ENCODE measurements around the gene ARFGEF2. TPM values are rescaled to one million over a fixed set of nuclear protein-coding genes. Genes with fewer than 3 reads are reported as not detected.

The ARFGEF2 gene
- total RNA-seq, 1 donor from 2014 or later = 16.6 TPM

- H3K79me2 ChIP-seq (ENCODE audit: low read depth) = peaks cover 83% of the 10 kb centered on the region
- H3K4me3 Mint-ChIP-seq = no peak overlapping the region
- H3K36me3 ChIP-seq = no peaks in the 10 kb centered on the region
- no peaks in the 10 kb centered on the region for H3F3A ChIP-seq (ENCODE audit: low read depth)
- H3K9ac ChIP-seq = no peak overlapping the region
- H3K27ac ChIP-seq = no peak overlapping the region
- H3K4me2 ChIP-seq = no peak overlapping the region
- no peak overlapping the region for H2AFZ ChIP-seq (replicated peaks)
- no peaks in the 10 kb centered on the region for H3K9me3 ChIP-seq (ENCODE audit: low read depth)
- H3K27me3 Mint-ChIP-seq (ENCODE audit: insufficient read depth, low read depth) = no peaks in the 10 kb centered on the region
- peaks cover 2% of the 10 kb centered on the region for H3K9me3 Mint-ChIP-seq
- no peak for DNase-seq (ENCODE audit: low spot score)
- no peaks in the 10 kb centered on the region for H3K4me1 ChIP-seq
- H3K27me3 ChIP-seq = no peaks in the 10 kb centered on the region
- H4K20me1 ChIP-seq (ENCODE audit: low read depth) = peaks cover 17% of the 10 kb centered on the region
- no peak overlapping the region for H3K27ac Mint-ChIP-seq
- H3K4me3 ChIP-seq = no peak overlapping the region
- H3K4me1 Mint-ChIP-seq = peaks cover 3% of the 10 kb centered on the region
- peaks cover 6% of the 10 kb centered on the region for H3K36me3 Mint-ChIP-seq
- TF ChIP-seq CTCF (IDR thresholded peaks at IDR 0.05) = no peak
- no peak for TF ChIP-seq EZH2 (IDR thresholded peaks at IDR 0.05)
- TF ChIP-seq EZH2phosphoT487 (IDR thresholded peaks at IDR 0.05) = no peak
Observed at GRCh38 chr20:48930878-48931277, 9.4 kb downstream of the ARFGEF2 start.

- H3K79me2 ChIP-seq (ENCODE audit: low read depth) = peaks cover 74% of the 10 kb centered on the region
- DNase-seq (ENCODE audit: low spot score) = no peak
Observed at GRCh38 chr20:48931527-48932374, 10.2 kb downstream of the ARFGEF2 start.

GRCh38 chr20:48932375-48932941 is 10.9 kb downstream of the ARFGEF2 start:
- Histone ChIP-seq H3K4me1 (no peaks in the 10 kb centered on the region), H3K4me3 (no peak overlapping the region), H2AFZ (replicated peaks) (no peak overlapping the region), H3K9ac (no peak overlapping the region), H3F3A (ENCODE audit: low read depth) (no peaks in the 10 kb centered on the region), H3K79me2 (ENCODE audit: low read depth) (peaks cover 67% of the 10 kb centered on the region), H3K9me3 (ENCODE audit: low read depth) (no peaks in the 10 kb centered on the region), H3K27ac (no peak overlapping the region), H3K4me2 (no peak overlapping the region), H3K27me3 (no peaks in the 10 kb centered on the region), H4K20me1 (ENCODE audit: low read depth) (peaks cover 17% of the 10 kb centered on the region), H3K36me3 (no peaks in the 10 kb centered on the region)
- no peak for DNase-seq (ENCODE audit: low spot score)
- H3K27me3 Mint-ChIP-seq (ENCODE audit: insufficient read depth, low read depth) = no peaks in the 10 kb centered on the region
- H3K4me1 Mint-ChIP-seq = peaks cover 3% of the 10 kb centered on the region
- H3K4me3 Mint-ChIP-seq = no peak overlapping the region
- H3K36me3 Mint-ChIP-seq = peaks cover 14% of the 10 kb centered on the region
- H3K9me3 Mint-ChIP-seq = peaks cover 11% of the 10 kb centered on the region
- no peak for TF ChIP-seq EZH2phosphoT487 (IDR thresholded peaks at IDR 0.05)
- no peak for TF ChIP-seq CTCF (IDR thresholded peaks at IDR 0.05)
- TF ChIP-seq EZH2 (IDR thresholded peaks at IDR 0.05) = no peak
- no peak overlapping the region for H3K27ac Mint-ChIP-seq

More at GRCh38 chr20:48931527-48932374, 10.2 kb downstream of the ARFGEF2 start:
- Mint-ChIP-seq H3K4me3 (no peak overlapping the region), H3K36me3 (peaks cover 9% of the 10 kb centered on the region), H3K4me1 (peaks cover 3% of the 10 kb centered on the region), H3K27ac (no peak overlapping the region), H3K9me3 (peaks cover 7% of the 10 kb centered on the region), H3K27me3 (ENCODE audit: insufficient read depth, low read depth) (no peaks in the 10 kb centered on the region)
- H2AFZ ChIP-seq (replicated peaks) = no peak overlapping the region
- no peaks in the 10 kb centered on the region for H3K36me3 ChIP-seq
- no peaks in the 10 kb centered on the region for H3F3A ChIP-seq (ENCODE audit: low read depth)
- H3K9ac ChIP-seq = no peak overlapping the region
- no peak overlapping the region for H3K27ac ChIP-seq
- H3K4me1 ChIP-seq = no peaks in the 10 kb centered on the region
- H3K27me3 ChIP-seq = no peaks in the 10 kb centered on the region
- H4K20me1 ChIP-seq (ENCODE audit: low read depth) = peaks cover 17% of the 10 kb centered on the region
- no peak for TF ChIP-seq CTCF (IDR thresholded peaks at IDR 0.05)
- no peak for TF ChIP-seq EZH2 (IDR thresholded peaks at IDR 0.05)
- TF ChIP-seq EZH2phosphoT487 (IDR thresholded peaks at IDR 0.05) = no peak
- H3K4me3 ChIP-seq = no peak overlapping the region
- H3K4me2 ChIP-seq = no peak overlapping the region
- no peaks in the 10 kb centered on the region for H3K9me3 ChIP-seq (ENCODE audit: low read depth)

All from neural progenitor cell (in vitro differentiated cells).